T-helper 9 cell (primary cell): ENCODE data around the gene PIP5KL1.

Experiments used
- DNase-seq: peaks from one replicate; pipeline ENCODE4 v3.0.0-alpha.2; 2020

The PIP5KL1 gene

GRCh38 chr9:127947841-127948710 is 17.5 kb upstream of the PIP5KL1 start:
- DNase-seq: no peak

DNA sequence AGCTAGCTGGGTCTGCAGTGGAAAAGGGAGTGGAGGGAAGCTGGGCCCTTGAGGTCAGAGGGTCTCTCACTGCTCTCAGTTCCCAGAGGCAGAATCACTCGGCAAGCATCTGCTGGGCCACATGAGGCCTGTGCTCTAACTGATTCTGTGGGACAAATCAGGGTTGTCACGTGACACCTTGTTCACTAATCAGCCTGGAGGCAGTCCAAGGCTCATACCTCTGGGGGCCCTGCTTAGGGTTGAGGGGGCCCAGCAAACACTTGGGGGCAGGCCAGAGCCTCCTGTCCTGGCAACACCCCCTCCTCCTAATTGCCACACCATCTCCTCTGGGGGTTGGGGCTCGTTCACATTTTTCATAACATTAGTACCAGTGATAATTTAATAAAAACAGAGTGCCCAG is 16.2 kb upstream of the PIP5KL1 start:
- no peak for DNase-seq

DNA sequence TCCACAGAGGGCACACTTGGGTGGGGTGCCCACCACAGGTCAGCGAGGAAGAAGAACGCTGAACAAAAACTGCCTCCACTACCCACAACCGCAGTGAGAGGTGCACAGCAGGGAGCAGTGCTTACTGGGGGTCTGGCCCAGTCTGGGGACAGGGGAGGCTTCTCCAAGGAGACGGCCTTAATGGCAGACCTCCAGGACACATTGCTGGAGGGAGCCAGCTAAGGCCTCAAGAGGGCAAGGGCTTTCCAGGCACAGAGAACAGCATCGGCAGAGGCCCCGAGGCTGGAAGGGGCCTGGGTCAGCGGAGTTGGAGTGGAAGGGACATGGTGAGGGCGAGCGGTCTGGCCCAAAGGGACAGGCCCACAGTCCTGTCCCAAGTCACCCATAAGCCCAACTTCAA is 15.4 kb upstream of the PIP5KL1 start:
- DNase-seq: no peak

DNA sequence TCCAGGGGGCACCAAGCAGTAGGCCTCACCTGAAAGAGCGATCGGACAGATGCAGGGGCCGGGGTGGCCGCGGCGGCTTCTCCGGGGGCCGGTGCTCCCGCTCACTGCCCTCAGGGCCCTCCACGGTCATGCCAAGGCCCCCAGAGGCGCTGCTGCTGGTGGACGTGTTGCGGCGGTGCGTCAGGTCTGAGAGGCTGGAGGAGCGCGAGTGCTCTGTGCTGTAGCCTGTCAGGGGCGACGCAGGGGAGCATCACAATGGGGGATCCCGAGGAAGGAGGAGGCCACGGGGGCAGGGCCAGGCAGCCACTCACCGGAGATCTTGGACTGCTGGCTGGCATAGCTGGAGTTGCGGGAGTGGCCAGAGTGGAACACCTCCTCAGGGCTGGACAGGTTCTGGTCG is 14.8 kb upstream of the PIP5KL1 start:
- DNase-seq: no peak

DNA sequence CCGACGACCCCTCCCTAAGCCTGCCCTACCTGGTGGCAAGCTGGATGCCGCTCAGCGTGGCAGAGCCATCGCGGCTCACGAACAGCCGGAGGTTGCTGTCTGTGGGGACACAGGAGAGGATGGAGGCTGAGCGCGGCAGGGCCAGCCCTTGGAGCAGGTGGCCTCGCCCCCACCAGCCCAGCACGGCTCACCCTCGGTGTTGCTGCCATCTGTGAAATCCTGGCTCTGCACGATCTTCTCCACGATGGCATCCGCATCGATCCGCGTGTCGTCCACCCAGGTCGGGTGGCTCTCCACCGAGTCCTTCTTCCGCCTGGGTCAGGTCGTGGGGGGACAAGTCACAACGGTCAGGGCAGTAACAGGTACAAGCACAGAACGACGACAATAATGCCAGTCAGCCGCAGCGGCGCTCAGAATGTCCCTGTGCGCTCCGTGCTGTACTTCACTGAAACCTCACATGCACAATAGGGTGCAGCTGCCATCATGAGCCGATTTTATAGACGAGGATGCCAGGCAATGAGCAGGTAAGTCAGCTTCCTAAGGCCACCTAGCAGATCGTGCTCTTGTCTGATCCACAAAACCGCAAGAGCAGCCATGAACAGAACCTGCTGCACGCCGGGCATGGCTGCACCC is 14.1 kb upstream of the PIP5KL1 start:
- no peak for DNase-seq

DNA sequence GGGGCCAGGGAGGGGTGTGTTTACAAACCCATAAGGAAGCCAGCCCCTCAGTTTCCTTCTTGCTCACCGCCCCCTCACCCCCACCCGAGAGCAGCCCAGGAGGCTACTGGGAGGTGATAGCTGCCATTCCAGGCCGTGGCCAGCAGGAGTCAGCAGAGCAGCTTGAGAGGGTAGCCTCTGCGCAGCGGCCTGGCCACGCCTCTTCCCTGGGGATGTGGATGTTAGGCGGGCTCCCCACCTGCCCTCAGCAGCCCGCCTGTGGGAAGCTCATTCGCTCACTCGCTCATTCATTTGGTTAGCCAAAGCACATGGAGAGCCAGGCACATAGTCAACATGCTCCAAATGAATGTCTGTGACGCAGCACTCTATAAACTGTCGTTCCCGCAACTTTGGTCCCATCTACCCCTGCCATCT is 13.2 kb upstream of the PIP5KL1 start:
- peak; percentile 67 for DNase-seq

- DNase-seq: no peak
Observed at GRCh38 chr9:127943011-127943662, 12.6 kb upstream of the PIP5KL1 start.

DNA sequence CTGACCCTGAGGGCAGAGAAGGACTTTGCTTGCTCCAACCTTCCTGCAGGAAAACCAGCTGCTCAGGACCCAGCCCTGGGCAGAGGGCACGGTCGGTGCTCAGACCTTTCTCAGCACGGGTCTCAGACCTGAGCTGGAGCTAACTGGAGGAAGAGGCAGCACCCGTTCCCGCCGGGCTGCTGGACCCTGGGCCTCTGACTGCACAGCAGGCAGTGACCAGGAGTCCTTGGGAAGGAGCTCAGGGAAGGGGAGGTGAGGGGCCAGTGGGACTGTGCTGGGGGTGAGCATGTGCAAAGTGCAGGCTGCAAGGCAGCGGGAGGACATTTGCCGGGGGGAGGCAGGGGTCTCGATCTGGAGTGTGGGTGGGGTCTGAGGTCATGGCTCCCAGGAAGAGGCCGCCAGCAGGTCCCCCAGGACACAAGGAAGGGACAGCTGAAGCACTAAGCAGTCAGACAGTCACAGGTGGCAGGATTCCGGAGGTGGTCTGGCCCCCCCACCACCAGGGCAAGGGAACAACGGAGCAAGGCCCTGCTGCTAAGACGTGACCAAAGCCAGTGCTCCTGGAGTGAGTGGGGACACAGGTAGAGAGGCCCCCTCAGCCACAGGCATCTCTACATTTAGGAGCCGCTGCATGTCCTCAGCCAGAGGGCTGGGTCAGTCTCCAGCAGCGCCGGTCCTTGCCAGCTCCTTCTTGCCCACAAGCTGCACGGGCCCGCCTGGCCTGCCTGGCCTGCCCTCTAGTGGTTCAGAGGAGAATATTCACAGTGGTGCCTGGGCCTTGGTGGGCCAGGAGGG is 11.8 kb upstream of the PIP5KL1 start:
- DNase-seq: no peak

DNA sequence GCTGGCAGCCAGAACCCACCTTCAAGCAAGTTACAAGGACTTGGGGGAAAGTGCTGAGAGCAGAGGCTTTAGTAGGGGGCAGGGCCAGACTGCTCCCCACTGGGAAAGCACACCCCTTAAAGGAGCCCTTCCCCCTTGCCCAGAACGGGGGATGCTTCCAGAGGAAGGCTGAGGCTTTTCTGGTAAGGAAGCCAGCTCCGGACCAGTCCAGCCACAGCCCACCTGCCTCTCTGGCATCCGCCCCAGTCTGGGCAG is 11.3 kb upstream of the PIP5KL1 start:
- DNase-seq: no peak

DNA sequence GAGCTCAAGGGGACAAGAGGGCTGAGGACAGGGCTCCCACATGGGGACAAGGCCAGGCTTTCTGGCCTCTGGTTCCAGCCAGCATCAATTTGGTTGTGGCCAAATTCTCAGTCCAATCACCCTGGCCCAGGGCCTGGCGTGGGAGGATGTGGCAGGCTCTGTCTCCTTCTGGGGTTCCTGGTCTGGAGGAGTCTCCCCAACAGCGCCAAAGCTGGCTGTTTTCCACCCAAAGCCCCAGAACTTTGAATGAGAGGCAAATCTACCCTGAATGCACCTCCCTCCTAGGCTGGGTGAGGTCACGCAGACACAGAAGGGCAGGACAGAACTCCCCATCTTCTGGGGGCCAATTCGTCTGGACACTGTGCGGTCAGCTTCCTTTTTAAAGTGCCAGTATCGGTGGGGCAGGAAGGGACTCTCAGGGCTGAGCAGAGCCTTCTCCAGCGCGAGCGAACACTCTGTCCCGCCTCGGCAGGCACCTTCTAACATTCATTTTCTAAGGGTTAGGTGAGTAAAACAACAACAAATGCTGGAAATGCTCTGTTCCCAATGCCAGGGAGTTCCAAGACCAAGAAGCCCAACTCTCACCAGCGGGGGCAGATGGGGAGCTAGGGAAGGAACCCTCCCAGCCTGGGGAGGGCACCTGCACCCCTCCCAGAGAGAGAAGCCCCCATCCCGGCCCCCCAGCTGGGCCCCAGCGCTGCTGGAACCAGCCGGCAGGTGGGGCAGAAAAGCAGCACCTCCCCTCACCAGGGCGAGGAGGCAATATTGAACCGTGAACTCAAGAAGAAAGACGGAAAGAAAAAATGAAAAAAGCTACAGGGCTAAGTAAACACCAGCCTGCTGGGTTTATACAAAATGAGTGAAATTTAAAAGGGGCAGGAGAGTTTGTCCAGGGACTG is 10.7 kb upstream of the PIP5KL1 start:
- no peak for DNase-seq

- no peak for DNase-seq
Observed at GRCh38 chr9:127940593-127940992, 10.0 kb upstream of the PIP5KL1 start.

- DNase-seq: no peak
Observed at GRCh38 chr9:127938298-127938690, 7.7 kb upstream of the PIP5KL1 start.

DNA sequence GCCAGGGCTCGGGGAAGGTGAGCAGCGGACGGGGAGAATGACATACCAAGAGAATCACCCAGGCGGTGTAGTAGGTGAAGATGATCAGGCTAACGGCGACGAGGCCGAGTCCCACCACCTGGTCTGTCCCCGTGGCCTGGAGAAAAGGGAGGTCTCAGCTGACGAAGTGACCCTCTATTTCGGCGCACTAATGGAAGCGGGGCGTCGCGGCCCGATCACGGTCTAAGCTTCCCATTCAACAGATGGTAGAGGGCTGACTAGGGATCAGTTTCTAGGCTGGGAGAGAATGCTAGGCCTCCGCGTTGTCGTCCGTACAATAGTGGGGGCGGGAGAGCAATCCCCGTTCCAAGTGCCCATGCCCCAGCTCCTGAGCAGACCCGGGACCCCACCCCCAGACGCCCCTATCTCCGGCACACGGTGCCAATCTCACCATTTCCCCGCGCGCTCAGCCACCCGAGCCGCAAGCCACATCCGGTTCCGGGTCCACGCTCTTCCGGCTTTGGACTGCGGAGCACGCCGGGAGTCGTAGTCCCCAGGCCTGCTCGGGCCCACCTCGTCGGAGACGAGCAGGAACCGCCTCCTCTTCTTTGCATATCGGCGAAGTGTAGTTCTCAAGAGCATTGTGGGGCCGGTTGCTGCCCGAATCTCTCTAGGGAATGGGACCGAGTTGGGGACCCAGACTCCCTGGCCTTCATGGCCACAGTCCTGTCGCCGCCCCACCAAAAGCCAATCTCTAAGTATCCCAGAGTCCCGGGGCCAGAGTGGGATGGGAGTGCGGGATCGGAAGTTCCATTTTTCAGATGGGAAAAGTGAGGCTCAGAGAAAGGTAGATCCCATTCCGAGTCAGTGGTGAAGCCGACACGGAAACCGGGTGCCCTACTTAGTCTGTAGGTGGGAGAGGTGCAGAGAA is 7.1 kb upstream of the PIP5KL1 start, which contains the start of gene DPM2:
TSS of gene DPM2 (minus strand) at position 467 of the 910 bp plus-strand sequence. CDS start at position 433, 34 bp downstream.
- DNase-seq: peak; percentile 82

- DNase-seq: no peak
Observed at GRCh38 chr9:127937056-127937387, 6.4 kb upstream of the PIP5KL1 start.

- no peak for DNase-seq
Observed at GRCh38 chr9:127936347-127936852, 5.8 kb upstream of the PIP5KL1 start.

- DNase-seq: no peak
Observed at GRCh38 chr9:127935765-127936221, 5.2 kb upstream of the PIP5KL1 start.

DNA sequence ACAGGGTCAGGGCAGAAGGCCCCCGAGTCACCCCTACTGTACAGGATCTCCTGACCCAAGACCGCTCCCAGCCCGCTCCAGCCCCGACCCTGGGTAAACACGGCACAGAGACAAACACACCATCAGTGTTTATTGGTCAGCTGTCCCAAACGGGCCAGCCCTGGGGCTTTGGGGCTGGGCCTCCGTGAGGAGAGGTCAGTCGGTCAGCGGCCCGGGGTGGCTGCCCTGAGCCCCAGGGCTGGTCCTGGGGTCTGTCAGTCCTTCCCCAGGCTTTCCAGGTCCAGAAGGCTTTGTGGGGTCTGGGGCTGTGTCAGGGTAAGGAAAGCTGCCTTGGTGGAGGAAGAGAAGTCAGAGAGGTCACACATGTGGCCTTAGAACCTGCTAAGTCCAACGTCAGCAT is 4.4 kb upstream of the PIP5KL1 start:
- DNase-seq: no peak

DNA sequence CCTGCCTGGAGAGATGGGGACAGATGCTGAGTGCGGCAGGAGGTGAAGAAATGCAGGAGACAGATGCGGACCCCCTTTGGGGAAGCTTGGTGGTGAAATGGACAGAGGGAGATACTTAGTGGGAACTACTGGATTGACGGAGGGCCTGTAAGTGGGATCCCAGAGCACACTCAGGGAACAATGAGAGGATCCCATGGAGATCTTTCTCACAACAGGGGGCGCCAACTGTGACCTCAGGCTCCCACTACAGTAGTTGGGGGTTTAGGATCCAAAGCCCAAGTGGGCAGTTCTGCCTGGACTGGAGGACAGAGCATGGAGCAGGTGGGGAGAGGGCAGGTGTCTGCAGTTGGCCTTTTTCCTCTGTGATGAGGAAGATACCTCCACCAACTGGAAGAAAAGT is 3.7 kb upstream of the PIP5KL1 start:
- DNase-seq: no peak

GRCh38 chr9:127931092-127931881 is 710 bp upstream of the PIP5KL1 start:
- DNase-seq: no peak

GRCh38 chr9:127929625-127929979 is 975 bp downstream of the PIP5KL1 start:
- DNase-seq: no peak
